K562 (cell line): ENCODE results near the gene ZNF691. TPM values are rescaled to one million over a fixed set of nuclear protein-coding genes. Genes with fewer than 3 reads are reported as not detected.

Experiments used
- ARID2 ChIP-seq: fragments of 450-650 bp; IDR thresholded peaks from 2 replicates; pipeline ENCODE4 v1.6.1; 2017; ENCODE audit warnings: antibody characterized with exemption, mild to moderate bottlenecking
- CBX3 ChIP-seq, 2 experiments: IDR thresholded peaks; 1 replicate in 1 of 2; 2 replicates in 1 of 2; pipeline ENCODE4 v1.6.1; 2012; ENCODE audit warnings: inconsistent platforms in 2 of 2, low read length in 2 of 2, borderline replicate concordance in 1 of 2, control low read depth in 1 of 2
- CBX5 ChIP-seq: IDR thresholded peaks from 2 replicates; pipeline ENCODE4 v1.6.1; 2014; ENCODE audit warnings: low read depth, borderline replicate concordance
- CCNT2 ChIP-seq: IDR thresholded peaks from 2 replicates; pipeline ENCODE4 v1.6.1; 2011; ENCODE audit warnings: borderline replicate concordance, low read depth, mild to moderate bottlenecking, moderate library complexity, mixed read lengths, low read length; ENCODE audit not compliant: insufficient read length; ENCODE audit errors: extremely low read depth
- GABPA ChIP-seq: fragments of 200-800 bp; sonication (Bioruptor generic); conservative IDR thresholded peaks from 2 replicates; pipeline ENCODE4 v1.6.1; 2016; ENCODE audit warnings: low read depth, missing genetic modification characterization, missing compliant biosample characterization
- GABPB1 ChIP-seq: sonication (generic); formaldehyde crosslinking; IDR thresholded peaks from 2 replicates; pipeline ENCODE4 v1.8.0; 2022; ENCODE audit warnings: mild to moderate bottlenecking, missing genetic modification reagents
- IRF9 ChIP-seq: fragments of 450-650 bp; IDR thresholded peaks from 2 replicates; pipeline ENCODE4 v1.6.1; 2016; ENCODE audit warnings: missing biosample characterization, missing genetic modification characterization
- MAFK ChIP-seq: IDR thresholded peaks from 2 replicates; pipeline ENCODE4 v1.6.1; 2011; ENCODE audit warnings: low read length, improper control_type of control experiment
- MED1 ChIP-seq: sonication (generic); formaldehyde crosslinking; IDR thresholded peaks from 2 replicates; pipeline ENCODE4 v1.8.1; 2023; ENCODE audit warnings: missing genetic modification reagents, borderline replicate concordance
- NFE2 ChIP-seq: IDR thresholded peaks from 2 replicates; pipeline ENCODE4 v1.6.1; 2014; ENCODE audit warnings: antibody characterized with exemption, low read depth
- NFE2L1 ChIP-seq: fragments of 450-650 bp; IDR thresholded peaks from 2 replicates; pipeline ENCODE4 v1.6.1; 2016; ENCODE audit warnings: missing genetic modification characterization, low read depth, mild to moderate bottlenecking, missing compliant biosample characterization, moderate library complexity, borderline replicate concordance
- POLR3G ChIP-seq: IDR thresholded peaks from 2 replicates; pipeline ENCODE4 v1.6.1; 2011; ENCODE audit not compliant: insufficient read length, insufficient replicate concordance; ENCODE audit errors: extremely low read depth
- RAD51 ChIP-seq: fragments of 450-650 bp; IDR thresholded peaks from 2 replicates; pipeline ENCODE4 v1.7.1; 2016; ENCODE audit warnings: low read depth, mild to moderate bottlenecking, borderline replicate concordance
- SMC3 ChIP-seq: conservative IDR thresholded peaks from 2 replicates; pipeline ENCODE4 v1.6.1; 2011; ENCODE audit warnings: low read depth, low read length, improper control_type of control experiment; ENCODE audit not compliant: insufficient read depth
- ZBTB34 ChIP-seq: fragments of 250-450 bp; sonication (Bioruptor Pico); IDR thresholded peaks from 2 replicates; pipeline ENCODE4 v1.8.0; 2021; ENCODE audit warnings: mild to moderate bottlenecking, moderate library complexity
- ZFP36 ChIP-seq: fragments of 150-350 bp; IDR thresholded peaks from 2 replicates; pipeline ENCODE4 v1.6.1; 2018; ENCODE audit warnings: low read length, low read depth; ENCODE audit not compliant: partially characterized antibody
- polyA plus RNA-seq, 8 experiments: library from polyadenylated mRNA; depleted of rRNA in 4 of 8; stranded (reverse) in 5 of 8; unstranded in 3 of 8; fragments of >200 nt; fragmentation: Nextera tagmentation in 2 of 8; fragmentation: Illumina TruSeq in 1 of 8; extraction: Ambion mirVana in 2 of 8; extraction: Trizol in 1 of 8; gene quantifications; 2 replicates each; pipeline versions ENCODE4 v1.2.1 to v1.2.3, GENCODE V29; 2011 to 2014; ENCODE audit warnings: inconsistent platforms in 1 of 8, missing spikeins in 1 of 8
- total RNA-seq, 7 experiments: library from RNA; depleted of rRNA in 6 of 7; stranded (reverse); fragments of >200 nt in 6 of 7; fragmentation: Illumina TruSeq in 2 of 7; extraction: Trizol in 2 of 7; gene quantifications; 2 replicates each; pipeline versions ENCODE4 v1.2.1 to v1.2.3, GENCODE V29; 2011 to 2021; ENCODE audit warnings: low replicate concordance in 1 of 7

ZNF691 gene
- total and polyA plus RNA-seq, 9 of the 15 experiments (the other 6 are each of a cell fraction or from before 2014, with no cell fraction given), result 10.7 to 30.4 (median 14.8) TPM

- TF ChIP-seq ZFP36, result no peak
- TF ChIP-seq IRF9, result no peak
- TF ChIP-seq GABPB1 (CRISPR knock-in tag), result no peak; the same call in 1 of the 2 replicates
- TF ChIP-seq GABPA (tag), result peak; percentile 69
- no peak; the same call in 1 of the 2 replicates for TF ChIP-seq SMC3
- peak; percentile 89 for TF ChIP-seq CCNT2
- TF ChIP-seq MAFK, result no peak
- TF ChIP-seq NFE2L1 (tag), result no peak
- no peak for TF ChIP-seq CBX5
- no peak for TF ChIP-seq NFE2
- no peak for TF ChIP-seq ARID2
- TF ChIP-seq CBX3 (IDR thresholded peaks at IDR 0.05; ENCODE audit: borderline replicate concordance in 1 of 2, low read length in 2 of 2), result no peak
- TF ChIP-seq ZBTB34 (CRISPR knock-in tag), result no peak
- TF ChIP-seq POLR3G, result no peak
- TF ChIP-seq MED1, result no peak
- TF ChIP-seq RAD51, result no peak
Observed at GRCh38 chr1:42816585-42817439, 29.6 kb upstream of the ZNF691 start, which contains the start of the genes ERMAP and SVBP (continued).
